HepG2 (cell line): ENCODE results near the gene PRSS12. TPM values are rescaled to one million over a fixed set of nuclear protein-coding genes. Genes with fewer than 3 reads are reported as not detected.

ENCODE experiments used
- ATAC-seq: fragments of 200-7000 bp; cut with Tn5 transposase; 3 replicates; pipeline ENCODE4 v1.9.1; 2020; ENCODE audit warnings: mild to moderate bottlenecking, moderate library complexity
- BruUV-seq: library from RNA; stranded (reverse); fragments of 400-500 nt; replicated peaks from 2 replicates; lab custom pipeline; 2021; lab: Mats Ljungman, UMichigan
- CTCF ChIA-PET: fragments of 300-600 bp; formaldehyde crosslinking; extraction: SDS; loops from one replicate; lab custom pipeline; 2021; ENCODE audit warnings: low total read pairs, inconsistent platforms, low intra/inter-chr PET ratio; lab: Yijun Ruan, JAX
- POLR2A ChIA-PET: fragments of 350-600 bp; sonication (Branson Sonifier 250); formaldehyde crosslinking; loops from one replicate; lab custom pipeline; 2020; ENCODE audit warnings: antibody characterized with exemption, inconsistent platforms; lab: Yijun Ruan, JAX
- DNase-seq: peaks from one replicate; pipeline ENCODE4 v3.0.0-alpha.2; 2015; ENCODE audit warnings: low spot score
- FAIRE-seq: peaks from 3 replicates; lab custom pipeline; 2011; peaks lifted over from hg19 to GRCh38; lab: Jason Lieb, UNC
- H2AFZ ChIP-seq: one replicate; pipeline ENCODE4 v1.6.1; 2011; ENCODE audit warnings: low read length, inconsistent platforms
- H3K27ac ChIP-seq: fragments of 300-600 bp; 3 replicates; pipeline ENCODE4 v1.8.0; 2011; ENCODE audit warnings: mixed run types, mild to moderate bottlenecking, mixed read lengths, low read length, inconsistent platforms; ENCODE audit not compliant: insufficient read depth; ENCODE audit errors: extremely low read length
- H3K27me3 ChIP-seq, 2 experiments: fragments of 200-600 bp in 1 of 2; 2 replicates in 1 of 2; 3 replicates in 1 of 2; pipeline versions ENCODE4 v1.6.0 to v1.8.0; 2011; ENCODE audit warnings: low read length in 2 of 2, mild to moderate bottlenecking in 2 of 2, moderate library complexity in 2 of 2, inconsistent platforms in 1 of 2; ENCODE audit not compliant: insufficient read depth in 2 of 2, control insufficient read depth in 1 of 2
- H3K36me3 ChIP-seq, 2 experiments: fragments of 200-600 bp in 1 of 2; replicated peaks in 1 of 2; 2 replicates in 1 of 2; 3 replicates in 1 of 2; pipeline versions ENCODE4 v1.5.1 to v1.8.0; 2011; ENCODE audit warnings: low read length in 2 of 2, inconsistent platforms in 1 of 2; ENCODE audit not compliant: insufficient read depth in 2 of 2, control insufficient read depth in 1 of 2
- H3K4me1 ChIP-seq: 2 replicates; pipeline ENCODE4 v1.5.1; 2012; ENCODE audit warnings: low read length, inconsistent platforms; ENCODE audit not compliant: insufficient read depth
- H3K4me2 ChIP-seq: 2 replicates; pipeline ENCODE4 v1.6.0; 2011; ENCODE audit warnings: low read depth, low read length, inconsistent platforms
- H3K4me3 ChIP-seq, 3 experiments: fragments of 200-600 bp in 1 of 3; sonication (generic), shearing (Covaris generic) in 1 of 3; replicated peaks in 1 of 3; 2 replicates each; pipeline ENCODE4 v1.5.1; 2011 to 2016; ENCODE audit warnings: low read length in 3 of 3, inconsistent platforms in 2 of 3, low read depth in 2 of 3, mild to moderate bottlenecking in 2 of 3, control low read depth in 1 of 3, mixed read lengths in 1 of 3; ENCODE audit not compliant: insufficient read depth in 1 of 3
- H3K79me2 ChIP-seq: one replicate; pipeline ENCODE4 v1.6.1; 2011; ENCODE audit warnings: low read length, inconsistent platforms; ENCODE audit not compliant: insufficient read depth
- H3K9ac ChIP-seq: 2 replicates; pipeline ENCODE4 v1.6.0; 2011; ENCODE audit warnings: mild to moderate bottlenecking, low read depth, low read length, inconsistent platforms; ENCODE audit not compliant: insufficient read depth
- H3K9me3 ChIP-seq: 2 replicates; pipeline ENCODE4 v1.5.1; 2012; ENCODE audit warnings: mild to moderate bottlenecking, low read length
- H4K20me1 ChIP-seq: 2 replicates; pipeline ENCODE4 v1.6.0; 2011; ENCODE audit warnings: inconsistent platforms, mild to moderate bottlenecking, low read length, moderate library complexity; ENCODE audit not compliant: insufficient read depth
- ARID2 ChIP-seq: sonication (generic); formaldehyde crosslinking; IDR thresholded peaks from 2 replicates; pipeline ENCODE4 v1.8.1; 2022; ENCODE audit warnings: mild to moderate bottlenecking, missing genetic modification reagents, borderline replicate concordance
- BATF2 ChIP-seq: sonication (generic); formaldehyde crosslinking; IDR thresholded peaks from 2 replicates; pipeline ENCODE4 v1.8.0; 2022; ENCODE audit warnings: mild to moderate bottlenecking, missing genetic modification reagents, moderate library complexity
- ESRRA ChIP-seq: sonication (generic); formaldehyde crosslinking; IDR thresholded peaks from 2 replicates; pipeline ENCODE4 v1.5.1; 2020; ENCODE audit warnings: mild to moderate bottlenecking, low read depth, missing genetic modification reagents
- JDP2 ChIP-seq: sonication (generic); formaldehyde crosslinking; IDR thresholded peaks from 2 replicates; pipeline ENCODE4 v1.8.1; 2022; ENCODE audit warnings: missing genetic modification reagents, borderline replicate concordance
- PRDM4 ChIP-seq: sonication (generic); formaldehyde crosslinking; IDR thresholded peaks from 2 replicates; pipeline ENCODE4 v1.9.0; 2021; ENCODE audit warnings: missing genetic modification reagents, borderline replicate concordance
- WGBS: methylation state at CpG from one replicate; pipeline ENCODE4 v1.1.6; 2017; ENCODE audit warnings: low lambda C conversion rate; 5-methylcytosine and 5-hydroxymethylcytosine counted together
- in situ Hi-C: cut with HindIII; loops from 2 replicates; pipeline ENCODE4 v1.10.0; 2017; ENCODE audit warnings: low pct_unique_long_range_greater_than_20kb; ENCODE audit not compliant: extremely low pct_ligation_motif_present
- intact Hi-C: fragments of 100-400 bp; cut with micrococcal nuclease; formaldehyde crosslinking; loops from one replicate; pipeline ENCODE4 v1.10.0; 2022; ENCODE audit not compliant: unreplicated experiment
- polyA plus RNA-seq, 8 experiments: library from polyadenylated mRNA; depleted of rRNA in 3 of 8; stranded (reverse) in 7 of 8; unstranded in 1 of 8; fragments of >200 nt; fragmentation: Illumina TruSeq in 4 of 8; extraction: Trizol in 4 of 8; gene quantifications; 2 replicates each; pipeline versions ENCODE4 v1.2.1 to v1.2.3, GENCODE V29; 2011 to 2016; ENCODE audit warnings: low read depth in 4 of 8, missing spikeins in 1 of 8, mixed read lengths in 1 of 8; ENCODE audit not compliant: insufficient read depth in 1 of 8
- total RNA-seq, 5 experiments: library from RNA; depleted of rRNA; stranded (reverse); fragments of >200 nt; fragmentation: Illumina TruSeq; extraction: Trizol; gene quantifications; 2 replicates each; pipeline ENCODE4 v1.2.3, GENCODE V29; 2016; ENCODE audit warnings: low read depth in 1 of 5

PRSS12 gene
- total and polyA plus RNA-seq, 2 of the 13 experiments (the other 11 are each of a cell fraction or from before 2014, with no cell fraction given), result 0.02 TPM; not detected in 1

DNA sequence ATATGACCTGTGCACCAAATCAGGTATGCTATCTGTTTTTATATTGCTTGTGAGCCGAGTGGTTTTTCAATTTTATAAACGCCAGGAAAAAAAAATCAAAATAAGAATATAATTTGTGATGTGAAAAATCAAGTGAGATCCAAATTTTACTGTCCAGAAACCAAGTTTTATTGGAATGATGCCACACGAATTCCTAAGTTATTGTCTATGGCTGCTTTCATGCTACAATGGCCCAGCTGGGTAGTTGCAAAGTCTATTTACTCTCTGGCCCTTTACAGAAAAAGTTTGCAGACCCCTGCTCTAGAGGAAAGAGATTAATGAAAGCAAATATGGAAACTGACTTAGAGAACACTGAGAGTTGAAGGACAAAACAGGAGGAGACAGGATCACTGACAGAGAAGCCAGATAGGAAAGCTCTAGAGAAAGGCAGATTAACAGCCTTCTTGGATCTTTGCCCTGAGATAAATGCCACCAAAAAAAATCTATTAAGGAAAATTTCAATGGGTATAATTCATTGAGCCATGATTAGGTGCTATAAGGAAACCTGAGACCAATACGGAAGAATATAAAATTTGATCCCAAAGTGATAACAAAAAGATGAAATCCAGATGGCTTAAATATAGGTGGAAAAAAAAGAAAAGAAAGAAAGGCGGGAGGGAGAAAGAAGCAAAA is 29.8 kb downstream of the PRSS12 start:
- Histone ChIP-seq H3K4me3 (no peak overlapping the region), H3K9me3 (no peaks in the 10 kb centered on the region), H4K20me1 (no peaks in the 10 kb centered on the region), H3K79me2 (no peaks in the 10 kb centered on the region), H3K36me3 (no peaks in the 10 kb centered on the region), H2AFZ (no peak overlapping the region), H3K27ac (no peak overlapping the region), H3K4me1 (no peaks in the 10 kb centered on the region), H3K9ac (no peak overlapping the region), H3K4me2 (no peak overlapping the region), H3K27me3 (no peaks in the 10 kb centered on the region; a peak in 1 of 5 replicates)
- ChIA-PET CTCF (no interaction called here), POLR2A (no interaction called here)
- ATAC-seq, result no peak
- no peak for DNase-seq
- FAIRE-seq, result no peak
- in situ Hi-C loops (no loop called here), intact Hi-C loops (no loop called here)
- TF ChIP-seq BATF2 (CRISPR knock-in tag) (no peak), ARID2 (CRISPR knock-in tag) (no peak), ESRRA (CRISPR knock-in tag) (no peak), PRDM4 (CRISPR knock-in tag) (no peak), JDP2 (CRISPR knock-in tag) (no peak)
- BruUV-seq, result no TSS peak
- WGBS, result 10% methylated on average over 5 of the region's 5 CpGs
